Hepatocyte (in vitro differentiated cells): Measurements from ENCODE around the gene ZNF318. TPM values are rescaled to one million over a fixed set of nuclear protein-coding genes. Genes with fewer than 3 reads are reported as not detected.

Experiments used
- DNase-seq: peaks from one replicate; pipeline ENCODE4 v3.0.0-alpha.2; 2016; ENCODE audit warnings: low spot score
- H2AFZ ChIP-seq: fragments of 200-600 bp; sonication (generic); 2 replicates; pipeline ENCODE4 v1.6.0; 2016; ENCODE audit warnings: antibody characterized with exemption, mild to moderate bottlenecking
- H3K27ac ChIP-seq: fragments of 200-600 bp; sonication (generic); 2 replicates; pipeline ENCODE4 v1.5.1; 2016; ENCODE audit warnings: mild to moderate bottlenecking
- H3K27me3 ChIP-seq: fragments of 200-600 bp; sonication (generic); 2 replicates; pipeline ENCODE4 v1.6.1; 2016
- H3K36me3 ChIP-seq: fragments of 200-600 bp; sonication (generic); replicated peaks from 2 replicates; pipeline ENCODE4 v1.5.1; 2016; ENCODE audit warnings: low read depth; ENCODE audit not compliant: insufficient read depth
- H3K4me1 ChIP-seq: fragments of 200-600 bp; sonication (generic); 2 replicates; pipeline ENCODE4 v1.5.1; 2016; ENCODE audit warnings: mild to moderate bottlenecking, moderate library complexity; ENCODE audit not compliant: insufficient read depth
- H3K4me2 ChIP-seq: fragments of 200-600 bp; sonication (generic); 2 replicates; pipeline ENCODE4 v1.6.0; 2016
- H3K4me3 ChIP-seq: fragments of 200-600 bp; sonication (generic); 2 replicates; pipeline ENCODE4 v1.5.1; 2016; ENCODE audit warnings: mild to moderate bottlenecking
- H3K79me2 ChIP-seq: fragments of 200-600 bp; sonication (generic); 2 replicates; pipeline ENCODE4 v1.6.0; 2017; ENCODE audit warnings: mild to moderate bottlenecking
- H3K9me2 ChIP-seq: fragments of 200-600 bp; sonication (generic); replicated peaks from 2 replicates; pipeline ENCODE4 v1.6.0; 2017; ENCODE audit warnings: mild to moderate bottlenecking; ENCODE audit not compliant: insufficient read depth
- H3K9me3 ChIP-seq: fragments of 200-600 bp; sonication (generic); 2 replicates; pipeline ENCODE4 v1.5.1; 2016; ENCODE audit warnings: low read depth, mild to moderate bottlenecking
- H4K20me1 ChIP-seq: fragments of 200-600 bp; sonication (generic); 2 replicates; pipeline ENCODE4 v1.6.0; 2016; ENCODE audit warnings: mild to moderate bottlenecking; ENCODE audit not compliant: insufficient read depth, poor library complexity, severe bottlenecking
- EZH2 ChIP-seq: fragments of 200-600 bp; sonication (generic); IDR thresholded peaks from 2 replicates; pipeline ENCODE4 v1.6.1; 2016; ENCODE audit warnings: antibody characterized with exemption, mild to moderate bottlenecking, borderline replicate concordance
- EZH2phosphoT487 ChIP-seq: fragments of 200-600 bp; sonication (generic); IDR thresholded peaks from one replicate; pipeline ENCODE4 v1.6.1; 2018; ENCODE audit warnings: antibody characterized with exemption, mild to moderate bottlenecking, low read depth, moderate library complexity; ENCODE audit not compliant: unreplicated experiment, severe bottlenecking
- WGBS: methylation state at CpG from one replicate; pipeline ENCODE4 v1.1.6; 2016; ENCODE audit warnings: low lambda C conversion rate; ENCODE audit errors: missing lambda C conversion rate; 5-methylcytosine and 5-hydroxymethylcytosine counted together
- polyA plus RNA-seq: library from polyadenylated mRNA; unstranded; fragments of >200 nt; fragmentation: Nextera tagmentation; extraction: Ambion mirVana; gene quantifications from 2 replicates; pipeline ENCODE4 v1.2.1, GENCODE V29; 2016
- total RNA-seq: library from RNA; depleted of rRNA; stranded (reverse); fragments of >200 nt; gene quantifications from 2 replicates; pipeline ENCODE4 v1.2.3, GENCODE V29; 2014
- TF ChIP-seq, protein P1 (sequence below): fragments of 200-600 bp; sonication (generic); IDR thresholded peaks from 2 replicates; pipeline ENCODE4 v1.5.1; 2016; ENCODE audit warnings: antibody characterized with exemption, mild to moderate bottlenecking; ENCODE audit not compliant: poor library complexity

The ZNF318 gene
- total and polyA plus RNA-seq, 2 experiments from 2014 or later, result 6.9 to 13.4 TPM

DNA sequence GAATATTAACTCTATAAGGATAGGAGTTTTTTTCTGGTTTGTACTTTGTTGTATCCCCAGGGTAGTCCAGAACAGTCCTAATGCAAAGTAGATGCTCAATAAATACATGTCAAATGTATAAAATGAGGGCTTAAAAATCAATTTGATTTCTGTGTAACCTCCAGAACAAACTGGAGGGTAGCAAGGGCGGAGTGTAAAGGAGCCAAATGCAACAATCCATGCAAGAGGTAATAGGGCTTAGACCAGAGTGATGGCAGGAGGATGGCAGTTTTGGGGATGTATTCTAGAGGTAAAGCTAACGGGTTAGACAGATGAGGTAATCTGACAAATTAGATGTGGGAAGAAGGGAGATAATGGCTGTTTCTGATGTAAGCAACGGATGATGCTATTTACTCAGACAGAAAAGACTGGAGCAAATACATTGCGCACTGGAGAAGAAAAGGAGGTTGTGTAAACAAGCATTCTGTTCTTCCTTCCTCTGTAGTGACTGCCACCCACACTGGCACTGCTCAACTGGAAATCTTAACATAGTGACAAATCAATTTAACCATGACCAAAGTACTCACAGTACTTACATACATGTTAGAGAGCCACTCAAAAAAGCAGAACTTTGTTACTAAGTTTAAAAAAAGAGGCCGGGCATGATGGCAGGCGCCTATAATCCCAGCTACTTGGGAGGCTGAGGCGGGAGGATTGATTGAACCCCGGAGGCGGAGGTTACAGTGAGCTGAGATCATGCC is 2.0 kb downstream of the ZNF318 start:
- peaks cover 35% of the 10 kb centered on the region for H3K79me2 ChIP-seq
- peaks cover 12% of the 10 kb centered on the region for H4K20me1 ChIP-seq
- WGBS, result 91% methylated on average over 9 of the region's 9 CpGs
- H3K9me2 ChIP-seq, result no peaks in the 10 kb centered on the region
- no peak overlapping the region for H3K27ac ChIP-seq
- DNase-seq, result no peak
- H2AFZ ChIP-seq, result no peak overlapping the region
- H3K27me3 ChIP-seq, result no peaks in the 10 kb centered on the region
- no peaks in the 10 kb centered on the region for H3K4me1 ChIP-seq
- no peak for TF ChIP-seq EZH2phosphoT487
- TF ChIP-seq, protein P1, sequence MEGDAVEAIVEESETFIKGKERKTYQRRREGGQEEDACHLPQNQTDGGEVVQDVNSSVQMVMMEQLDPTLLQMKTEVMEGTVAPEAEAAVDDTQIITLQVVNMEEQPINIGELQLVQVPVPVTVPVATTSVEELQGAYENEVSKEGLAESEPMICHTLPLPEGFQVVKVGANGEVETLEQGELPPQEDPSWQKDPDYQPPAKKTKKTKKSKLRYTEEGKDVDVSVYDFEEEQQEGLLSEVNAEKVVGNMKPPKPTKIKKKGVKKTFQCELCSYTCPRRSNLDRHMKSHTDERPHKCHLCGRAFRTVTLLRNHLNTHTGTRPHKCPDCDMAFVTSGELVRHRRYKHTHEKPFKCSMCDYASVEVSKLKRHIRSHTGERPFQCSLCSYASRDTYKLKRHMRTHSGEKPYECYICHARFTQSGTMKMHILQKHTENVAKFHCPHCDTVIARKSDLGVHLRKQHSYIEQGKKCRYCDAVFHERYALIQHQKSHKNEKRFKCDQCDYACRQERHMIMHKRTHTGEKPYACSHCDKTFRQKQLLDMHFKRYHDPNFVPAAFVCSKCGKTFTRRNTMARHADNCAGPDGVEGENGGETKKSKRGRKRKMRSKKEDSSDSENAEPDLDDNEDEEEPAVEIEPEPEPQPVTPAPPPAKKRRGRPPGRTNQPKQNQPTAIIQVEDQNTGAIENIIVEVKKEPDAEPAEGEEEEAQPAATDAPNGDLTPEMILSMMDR, result no peak
- TF ChIP-seq EZH2, result no peak
- H3K4me2 ChIP-seq, result peak overlapping the region; percentile 97
- H3K9me3 ChIP-seq, result no peaks in the 10 kb centered on the region
- no peaks in the 10 kb centered on the region for H3K36me3 ChIP-seq
- H3K4me3 ChIP-seq, result peak overlapping the region; percentile 94

DNA sequence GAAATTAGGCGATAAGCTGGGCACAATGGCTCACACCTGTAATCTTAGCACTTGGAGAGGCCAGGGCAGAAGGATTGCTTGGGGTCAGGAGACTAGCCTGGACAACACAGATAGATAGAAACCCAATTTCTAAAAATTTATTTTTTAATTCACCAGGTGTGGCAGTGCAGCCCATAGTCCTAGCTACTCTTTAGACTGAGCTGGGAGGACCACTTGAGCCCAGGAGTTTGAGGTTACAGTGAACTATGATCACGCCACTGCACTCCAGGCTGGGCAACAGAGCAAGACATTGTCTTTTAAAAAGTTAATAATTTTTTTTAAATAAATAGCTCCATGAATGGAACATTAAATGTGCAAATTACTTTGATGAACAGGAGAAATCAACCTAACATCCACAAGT is 8.2 kb downstream of the ZNF318 start:
- DNase-seq, result no peak
- Histone ChIP-seq H3K4me2 (no peak overlapping the region), H3K4me3 (no peak overlapping the region), H3K27ac (no peak overlapping the region), H2AFZ (no peak overlapping the region), H3K79me2 (peaks cover 16% of the 10 kb centered on the region), H3K4me1 (no peaks in the 10 kb centered on the region), H3K36me3 (no peaks in the 10 kb centered on the region), H3K9me3 (no peaks in the 10 kb centered on the region), H4K20me1 (no peaks in the 10 kb centered on the region), H3K9me2 (no peaks in the 10 kb centered on the region), H3K27me3 (no peaks in the 10 kb centered on the region)
- TF ChIP-seq EZH2 (no peak), EZH2phosphoT487 (no peak)
- TF ChIP-seq, protein P1, result no peak
- WGBS, result 100% methylated on average over 2 of the region's 2 CpGs

DNA sequence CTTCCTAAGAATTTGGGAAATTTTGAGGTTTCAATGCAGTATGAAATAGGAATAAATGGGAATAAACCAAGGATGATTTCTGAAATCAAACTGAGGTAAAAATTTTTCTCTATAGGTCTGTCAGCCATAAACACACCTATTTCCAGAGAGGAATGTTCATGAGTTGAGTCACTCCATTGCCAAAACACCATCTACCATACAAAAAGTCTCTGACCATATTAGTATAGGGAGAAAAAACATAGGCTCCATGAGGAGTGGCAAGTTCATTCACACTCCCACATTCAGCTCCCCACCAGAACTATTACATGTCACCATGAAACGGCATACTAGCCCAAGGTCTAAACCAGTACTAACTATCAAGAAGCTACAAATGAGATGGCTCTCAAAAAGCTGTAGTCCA is 9.6 kb downstream of the ZNF318 start:
- Histone ChIP-seq H3K4me3 (no peak overlapping the region), H4K20me1 (no peaks in the 10 kb centered on the region), H3K4me2 (no peak overlapping the region), H3K36me3 (no peaks in the 10 kb centered on the region), H3K27me3 (no peaks in the 10 kb centered on the region), H3K27ac (no peak overlapping the region), H3K9me3 (no peaks in the 10 kb centered on the region), H3K79me2 (peaks cover 6% of the 10 kb centered on the region), H2AFZ (no peak overlapping the region), H3K9me2 (no peaks in the 10 kb centered on the region), H3K4me1 (no peaks in the 10 kb centered on the region)
- DNase-seq, result no peak
- TF ChIP-seq EZH2phosphoT487 (no peak), EZH2 (no peak)
- TF ChIP-seq, protein P1, result no peak
- WGBS, result 85% methylated on average over 1 of the region's 1 CpG
